ENCODE data around the gene HSPA1A. TPM values are rescaled to one million over a fixed set of nuclear protein-coding genes. Genes with fewer than 3 reads are reported as not detected.

Gene HSPA1A
- total and polyA plus RNA-seq, 9 of the 15 experiments (the other 6 are each of a cell fraction or from before 2014, with no cell fraction given), result 2.2 to 273 (median 107) TPM

DNA sequence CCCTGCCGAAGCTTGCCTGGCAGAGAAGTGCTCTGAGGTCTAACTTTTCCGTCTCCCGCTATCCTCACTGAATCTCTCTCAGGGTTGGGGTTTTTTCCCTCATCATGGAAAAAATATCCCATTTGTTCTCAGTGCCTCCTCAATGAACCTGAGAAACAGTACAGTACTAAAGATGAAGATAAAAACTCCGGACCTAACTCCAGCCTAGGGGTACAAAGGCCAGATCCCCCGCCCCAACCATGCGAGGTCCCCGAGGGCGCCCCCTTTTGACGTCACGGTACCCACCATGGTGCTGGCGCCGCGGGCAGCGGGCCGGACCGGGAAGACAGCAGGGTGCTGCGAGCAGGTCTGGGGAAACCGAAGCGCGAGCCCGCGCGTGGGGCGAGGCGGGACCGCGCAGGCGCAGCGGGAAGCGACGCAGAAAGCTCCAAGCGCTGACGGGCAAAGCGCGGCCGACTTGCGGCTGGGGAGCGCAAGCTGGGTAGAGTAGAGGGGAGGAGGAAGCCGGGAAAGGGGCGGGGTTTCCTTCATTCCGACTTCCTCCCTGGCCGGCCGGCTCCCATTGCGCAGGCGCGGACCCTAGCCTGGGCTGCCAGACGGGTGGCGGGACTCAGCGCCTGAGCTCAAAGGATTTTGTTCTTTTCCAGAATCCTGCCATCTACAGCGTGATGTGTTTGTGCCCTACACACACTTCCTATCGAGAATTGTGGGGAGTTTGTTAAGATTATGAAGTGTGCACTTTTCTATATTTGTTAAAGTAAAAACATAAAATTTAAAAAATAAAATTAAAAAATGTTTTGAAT, 8.7 kb upstream of the HSPA1A start, which contains the start of gene LSM2:
LSM2 (minus strand) TSS at position 497 of the 803 bp plus-strand sequence; CDS start at position 288, 209 bp downstream.
- Histone ChIP-seq H3K9ac (ENCODE audit: insufficient read depth in 1 of 2, low read depth in 2 of 2, low read length in 2 of 2) (peak within 1 kb of the TSS; percentile 93 to 94), H3K27me3 (ENCODE audit: control insufficient read depth in 2 of 2, insufficient read depth in 2 of 2, low read length in 2 of 2) (no peaks in the 10 kb centered on the region), H3K4me3 (peak within 1 kb of the TSS; percentile 66), H3K9me3 (replicated peaks; ENCODE audit: control insufficient read depth, insufficient read depth, low read depth, low read length) (no peaks in the 10 kb centered on the region), H4K20me1 (replicated peaks; ENCODE audit: control insufficient read depth, insufficient read depth, low read length) (no peaks in the 10 kb centered on the region), H3K27ac (ENCODE audit: extremely low read depth, low read depth, low read length) (peak within 1 kb of the TSS; percentile 86), H3K4me2 (ENCODE audit: insufficient read depth, low read length) (peak within 1 kb of the TSS; percentile 96), H2AFZ (ENCODE audit: low read depth, low read length) (peak within 1 kb of the TSS; percentile 91), H3K36me3 (ENCODE audit: control insufficient read depth, insufficient read depth, low read length) (peaks cover 37% of the 10 kb centered on the region; the same call in 2 of the 3 replicates), H3K9me1 (ENCODE audit: control insufficient read depth, insufficient read depth, low read length) (no peaks in the 10 kb centered on the region), H3K79me2 (ENCODE audit: control insufficient read depth, insufficient read depth, low read length) (peaks cover 43% of the 10 kb centered on the region), H3K4me1 (replicated peaks in 1 of 2; ENCODE audit: control insufficient read depth in 2 of 2, insufficient read depth in 2 of 2, low read length in 2 of 2) (peaks cover 14 to 30% of the 10 kb centered on the region in 2 experiments)
- in situ Hi-C loops (cut with MboI), result no loop called here
- DNase-seq (ENCODE audit: extremely low read depth in 1 of 4, low spot score in 3 of 4), result peak; percentile 100
- BruUV-seq (replicated peaks), result no TSS peak
- CTCF ChIA-PET (ENCODE audit: low intra/inter-chr PET ratio), result interaction anchor here (0.6 kb wide), 1 partner anchor 8 kb away, joined by 3 read pairs; no protein-coding TSS in a partner anchor
- under 1% methylated on average over 51 of the region's 51 CpGs for WGBS (ENCODE audit: insufficient coverage, low coverage, missing lambda C conversion rate)
- intact Hi-C loops (cut with micrococcal nuclease), result no loop called here
- peak; percentile 94 for FAIRE-seq
- peak; percentile 98 for ATAC-seq
- POLR2A ChIA-PET, result interaction anchor here (0.6 to 6.3 kb wide), 43 partner anchors 7 to 371 kb away, joined by 3 to 58 read pairs (median 4); partner anchors contain the start of genes ABHD16A, BAG6, C6orf47 and FKBPL
- TF ChIP-seq ZFX (CRISPR knock-in tag; IDR thresholded peaks at IDR 0.05) (peak; percentile 99), CBFB (CRISPR knock-in tag; IDR thresholded peaks at IDR 0.05) (peak; percentile 90; the same call in 1 of the 2 replicates), LARP7 (IDR thresholded peaks at IDR 0.05) (peak; percentile 82; the same call in 1 of the 2 replicates), CCAR2 (IDR thresholded peaks at IDR 0.05; ENCODE audit: low read depth, low read length) (no peak), HCFC1 (IDR thresholded peaks at IDR 0.05; ENCODE audit: low read depth, low read length) (peak; percentile 69), JUN (IDR thresholded peaks at IDR 0.05; ENCODE audit: borderline replicate concordance, low read depth, low read length) (peak; percentile 50; the same call in 1 of the 2 replicates), JUN (CRISPR knock-in tag; IDR thresholded peaks at IDR 0.05; ENCODE audit: borderline replicate concordance) (no peak; the same call in 1 of the 2 replicates), ZEB2 (IDR thresholded peaks at IDR 0.05) (peak; percentile 21; the same call in 1 of the 2 replicates), BRF1 (IDR thresholded peaks at IDR 0.05; ENCODE audit: borderline replicate concordance, extremely low read depth, insufficient read length) (no peak), FOSL1 (tag; conservative IDR thresholded peaks at IDR 0.05) (peak; percentile 61; the same call in 1 of the 2 replicates), HDAC8 (tag; IDR thresholded peaks at IDR 0.05) (peak; percentile 75; the same call in 1 of the 2 replicates), ZSCAN32 (CRISPR knock-in tag; IDR thresholded peaks at IDR 0.05) (peak; percentile 50; the same call in 1 of the 2 replicates), ZKSCAN1 (IDR thresholded peaks at IDR 0.05; ENCODE audit: low read depth, low read length) (peak; percentile 53), TAL1 (IDR thresholded peaks at IDR 0.05) (peak; percentile 18; the same call in 1 of the 2 replicates), MTA1 (IDR thresholded peaks at IDR 0.05; ENCODE audit: borderline replicate concordance) (peak; percentile 98)
- TF ChIP-seq, protein P1, sequence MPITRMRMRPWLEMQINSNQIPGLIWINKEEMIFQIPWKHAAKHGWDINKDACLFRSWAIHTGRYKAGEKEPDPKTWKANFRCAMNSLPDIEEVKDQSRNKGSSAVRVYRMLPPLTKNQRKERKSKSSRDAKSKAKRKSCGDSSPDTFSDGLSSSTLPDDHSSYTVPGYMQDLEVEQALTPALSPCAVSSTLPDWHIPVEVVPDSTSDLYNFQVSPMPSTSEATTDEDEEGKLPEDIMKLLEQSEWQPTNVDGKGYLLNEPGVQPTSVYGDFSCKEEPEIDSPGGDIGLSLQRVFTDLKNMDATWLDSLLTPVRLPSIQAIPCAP (CRISPR knock-in tag; IDR thresholded peaks at IDR 0.05; ENCODE audit: borderline replicate concordance), result no peak
- TF ChIP-seq, protein P2, sequence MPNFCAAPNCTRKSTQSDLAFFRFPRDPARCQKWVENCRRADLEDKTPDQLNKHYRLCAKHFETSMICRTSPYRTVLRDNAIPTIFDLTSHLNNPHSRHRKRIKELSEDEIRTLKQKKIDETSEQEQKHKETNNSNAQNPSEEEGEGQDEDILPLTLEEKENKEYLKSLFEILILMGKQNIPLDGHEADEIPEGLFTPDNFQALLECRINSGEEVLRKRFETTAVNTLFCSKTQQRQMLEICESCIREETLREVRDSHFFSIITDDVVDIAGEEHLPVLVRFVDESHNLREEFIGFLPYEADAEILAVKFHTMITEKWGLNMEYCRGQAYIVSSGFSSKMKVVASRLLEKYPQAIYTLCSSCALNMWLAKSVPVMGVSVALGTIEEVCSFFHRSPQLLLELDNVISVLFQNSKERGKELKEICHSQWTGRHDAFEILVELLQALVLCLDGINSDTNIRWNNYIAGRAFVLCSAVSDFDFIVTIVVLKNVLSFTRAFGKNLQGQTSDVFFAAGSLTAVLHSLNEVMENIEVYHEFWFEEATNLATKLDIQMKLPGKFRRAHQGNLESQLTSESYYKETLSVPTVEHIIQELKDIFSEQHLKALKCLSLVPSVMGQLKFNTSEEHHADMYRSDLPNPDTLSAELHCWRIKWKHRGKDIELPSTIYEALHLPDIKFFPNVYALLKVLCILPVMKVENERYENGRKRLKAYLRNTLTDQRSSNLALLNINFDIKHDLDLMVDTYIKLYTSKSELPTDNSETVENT (CRISPR knock-in tag; IDR thresholded peaks at IDR 0.05), result peak; percentile 86
